GM23338 (cell line): Measurements from ENCODE around the gene CACNA2D4. TPM values are rescaled to one million over a fixed set of nuclear protein-coding genes. Genes with fewer than 3 reads are reported as not detected.
A peak's percentile ranks its signal among the peaks of the same experiment; 100 is the strongest.

Experiments used
- ATAC-seq: fragments of 200-7000 bp; cut with Tn5 transposase; 3 replicates; pipeline ENCODE4 v1.9.1; 2020
- DNase-seq: peaks from one replicate; pipeline ENCODE4 v3.0.0-alpha.2; 2015; ENCODE audit warnings: low spot score
- H2AFZ ChIP-seq: fragments of 200-600 bp; sonication (generic); 2 replicates; pipeline ENCODE4 v1.8.0; 2016; ENCODE audit warnings: antibody characterized with exemption, mild to moderate bottlenecking, moderate library complexity
- H3F3A ChIP-seq: fragments of 200-600 bp; sonication (generic); replicated peaks from 2 replicates; pipeline ENCODE4 v1.8.0; 2017; ENCODE audit warnings: antibody characterized with exemption, mixed run types, low read depth
- H3K27ac ChIP-seq: fragments of 200-600 bp; sonication (generic); 2 replicates; pipeline ENCODE4 v1.6.1; 2016; ENCODE audit warnings: low read depth
- H3K27me3 ChIP-seq: fragments of 200-600 bp; sonication (generic); 2 replicates; pipeline ENCODE4 v1.8.0; 2016; ENCODE audit warnings: mild to moderate bottlenecking, mixed run types, moderate library complexity; ENCODE audit not compliant: insufficient read depth
- H3K36me3 ChIP-seq: fragments of 200-600 bp; sonication (generic); 2 replicates; pipeline ENCODE4 v1.8.0; 2016; ENCODE audit warnings: mild to moderate bottlenecking; ENCODE audit not compliant: insufficient read depth
- H3K4me1 ChIP-seq: fragments of 200-600 bp; sonication (generic); 2 replicates; pipeline ENCODE4 v1.8.0; 2016; ENCODE audit warnings: mild to moderate bottlenecking, moderate library complexity; ENCODE audit not compliant: insufficient read depth
- H3K4me2 ChIP-seq: fragments of 200-600 bp; sonication (generic); 2 replicates; pipeline ENCODE4 v1.7.1; 2017; ENCODE audit warnings: mixed run types
- H3K4me3 ChIP-seq: fragments of 200-600 bp; sonication (generic); 2 replicates; pipeline ENCODE4 v1.6.1; 2016; ENCODE audit warnings: mixed run types
- H3K79me2 ChIP-seq: fragments of 200-600 bp; sonication (generic); replicated peaks from 2 replicates; pipeline ENCODE4 v1.8.0; 2017; ENCODE audit warnings: mild to moderate bottlenecking; ENCODE audit not compliant: insufficient read depth
- H3K9me2 ChIP-seq: fragments of 200-600 bp; sonication (generic); 2 replicates; pipeline ENCODE4 v1.8.0; 2017; ENCODE audit not compliant: insufficient read depth
- H4K20me1 ChIP-seq: fragments of 200-600 bp; sonication (generic); replicated peaks from 2 replicates; pipeline ENCODE4 v1.8.0; 2017; ENCODE audit warnings: mild to moderate bottlenecking; ENCODE audit not compliant: insufficient read depth
- H3K27ac Mint-ChIP-seq: 2 replicates; pipeline ENCODE4 v1.8.0; 2020; ENCODE audit warnings: inconsistent platforms, mild to moderate bottlenecking, moderate library complexity, mixed read lengths
- H3K27me3 Mint-ChIP-seq: 3 replicates; pipeline ENCODE4 v1.8.0; 2022; ENCODE audit warnings: low read depth, mild to moderate bottlenecking, moderate library complexity, mixed read lengths, inconsistent platforms; ENCODE audit not compliant: insufficient read depth, poor library complexity
- H3K36me3 Mint-ChIP-seq: 3 replicates; pipeline ENCODE4 v1.8.0; 2021; ENCODE audit warnings: low read depth, mild to moderate bottlenecking, inconsistent platforms, moderate library complexity, mixed read lengths
- H3K4me1 Mint-ChIP-seq: 3 replicates; pipeline ENCODE4 v1.8.0; 2020; ENCODE audit warnings: mild to moderate bottlenecking, inconsistent platforms, mixed read lengths
- H3K4me3 Mint-ChIP-seq: 3 replicates; pipeline ENCODE4 v1.8.0; 2021; ENCODE audit warnings: moderate library complexity, mild to moderate bottlenecking, inconsistent platforms, mixed read lengths
- H3K9me3 Mint-ChIP-seq: 3 replicates; pipeline ENCODE4 v1.8.0; 2020; ENCODE audit warnings: moderate library complexity, mild to moderate bottlenecking, inconsistent platforms, mixed read lengths
- CREB1 ChIP-seq: fragments of 250-450 bp; sonication (Bioruptor Pico); IDR thresholded peaks from 2 replicates; pipeline ENCODE4 v1.5.0; 2020; ENCODE audit warnings: low read depth, mild to moderate bottlenecking, moderate library complexity
- EZH2phosphoT487 ChIP-seq: fragments of 200-600 bp; sonication (generic); IDR thresholded peaks from one replicate; pipeline ENCODE4 v1.8.1; 2018; ENCODE audit warnings: antibody characterized with exemption; ENCODE audit not compliant: unreplicated experiment
- JUNB ChIP-seq: IDR thresholded peaks from one replicate; pipeline ENCODE4 v1.6.1; 2016; ENCODE audit warnings: antibody characterized with exemption; ENCODE audit not compliant: unreplicated experiment
- NANOG ChIP-seq: IDR thresholded peaks from 2 replicates; pipeline ENCODE4 v1.6.1; 2016; ENCODE audit warnings: antibody characterized with exemption, borderline replicate concordance
- ZNF114 ChIP-seq: fragments of 250-450 bp; sonication (Bioruptor Pico); IDR thresholded peaks from 2 replicates; pipeline ENCODE4 v1.5.0; 2020; ENCODE audit warnings: mild to moderate bottlenecking, moderate library complexity
- ZNF331 ChIP-seq: fragments of 250-450 bp; sonication (Bioruptor Pico); IDR thresholded peaks from 2 replicates; pipeline ENCODE4 v1.5.0; 2020; ENCODE audit warnings: low read depth, mild to moderate bottlenecking, moderate library complexity
- polyA plus RNA-seq: library from polyadenylated mRNA; unstranded; fragments of >200 nt; fragmentation: Nextera tagmentation; extraction: Ambion mirVana; gene quantifications from 2 replicates; pipeline ENCODE4 v1.2.1, GENCODE V29; 2016
- total RNA-seq: library from RNA; depleted of rRNA; stranded (reverse); fragments of >200 nt; shearing (Covaris generic); gene quantifications from 2 replicates; pipeline ENCODE4 v1.2.3, GENCODE V29; 2014
- TF ChIP-seq, protein P1 (sequence below): IDR thresholded peaks from 2 replicates; pipeline ENCODE4 v1.6.1; 2016; ENCODE audit warnings: antibody characterized with exemption
- TF ChIP-seq, protein P2 (sequence below): fragments of 250-450 bp; sonication (Bioruptor Pico); IDR thresholded peaks from 2 replicates; pipeline ENCODE4 v1.5.0; 2020; ENCODE audit warnings: mild to moderate bottlenecking, moderate library complexity
- TF ChIP-seq, protein P3 (sequence below), 2 experiments: fragments of 200-600 bp in 1 of 2; sonication (generic) in 1 of 2; conservative IDR thresholded peaks; 2 replicates each; pipeline versions ENCODE4 v1.5.1 to v1.6.1; 2016 to 2017; ENCODE audit warnings: antibody characterized with exemption in 2 of 2, low read depth in 2 of 2, mild to moderate bottlenecking in 2 of 2, moderate library complexity in 1 of 2

Gene CACNA2D4
- total and polyA plus RNA-seq, 2 experiments from 2014 or later: 0.07 to 0.24 TPM

DNA sequence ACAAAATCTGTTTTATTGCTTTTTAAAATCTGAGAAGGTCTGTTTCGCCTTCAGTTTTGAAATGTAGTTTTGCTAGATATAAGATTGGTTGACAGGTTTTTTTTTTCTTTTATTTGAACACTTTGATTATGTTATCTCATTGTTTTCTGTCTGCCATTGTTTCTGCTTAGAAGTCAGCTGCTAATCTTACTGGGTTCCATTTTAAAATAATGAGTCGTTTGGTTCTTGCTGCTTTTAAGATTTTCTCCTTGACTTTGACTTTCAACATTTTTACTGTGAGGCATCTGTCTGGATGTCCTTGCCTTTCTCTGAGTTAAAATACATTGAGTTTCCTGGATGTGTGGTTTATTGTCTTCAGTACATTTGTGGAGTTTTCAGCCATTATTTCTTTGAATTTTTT, 170.8 kb downstream of the CACNA2D4 start:
- no peak for DNase-seq
- Histone ChIP-seq H3K27ac (no peak overlapping the region), H3K36me3 (no peaks in the 10 kb centered on the region), H2AFZ (no peak overlapping the region), H3K4me2 (no peak overlapping the region), H3K27me3 (no peaks in the 10 kb centered on the region), H3K9me2 (no peaks in the 10 kb centered on the region), H4K20me1 (peaks cover 4% of the 10 kb centered on the region; the same call in 1 of the 2 replicates), H3K79me2 (peaks cover 91% of the 10 kb centered on the region), H3F3A (no peaks in the 10 kb centered on the region), H3K4me1 (no peaks in the 10 kb centered on the region), H3K4me3 (no peak overlapping the region)
- no peak for ATAC-seq
- Mint-ChIP-seq H3K9me3 (peaks cover 22% of the 10 kb centered on the region), H3K27ac (no peak overlapping the region), H3K4me3 (no peak overlapping the region), H3K27me3 (no peaks in the 10 kb centered on the region), H3K4me1 (peaks cover 7% of the 10 kb centered on the region; the same call in 2 of the 3 replicates), H3K36me3 (peaks cover 40% of the 10 kb centered on the region)
- TF ChIP-seq ZNF114 (CRISPR knock-in tag) (no peak), ZNF331 (CRISPR knock-in tag) (no peak)
- TF ChIP-seq, protein P1, sequence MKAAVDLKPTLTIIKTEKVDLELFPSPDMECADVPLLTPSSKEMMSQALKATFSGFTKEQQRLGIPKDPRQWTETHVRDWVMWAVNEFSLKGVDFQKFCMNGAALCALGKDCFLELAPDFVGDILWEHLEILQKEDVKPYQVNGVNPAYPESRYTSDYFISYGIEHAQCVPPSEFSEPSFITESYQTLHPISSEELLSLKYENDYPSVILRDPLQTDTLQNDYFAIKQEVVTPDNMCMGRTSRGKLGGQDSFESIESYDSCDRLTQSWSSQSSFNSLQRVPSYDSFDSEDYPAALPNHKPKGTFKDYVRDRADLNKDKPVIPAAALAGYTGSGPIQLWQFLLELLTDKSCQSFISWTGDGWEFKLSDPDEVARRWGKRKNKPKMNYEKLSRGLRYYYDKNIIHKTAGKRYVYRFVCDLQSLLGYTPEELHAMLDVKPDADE: no peak
- TF ChIP-seq, protein P2, sequence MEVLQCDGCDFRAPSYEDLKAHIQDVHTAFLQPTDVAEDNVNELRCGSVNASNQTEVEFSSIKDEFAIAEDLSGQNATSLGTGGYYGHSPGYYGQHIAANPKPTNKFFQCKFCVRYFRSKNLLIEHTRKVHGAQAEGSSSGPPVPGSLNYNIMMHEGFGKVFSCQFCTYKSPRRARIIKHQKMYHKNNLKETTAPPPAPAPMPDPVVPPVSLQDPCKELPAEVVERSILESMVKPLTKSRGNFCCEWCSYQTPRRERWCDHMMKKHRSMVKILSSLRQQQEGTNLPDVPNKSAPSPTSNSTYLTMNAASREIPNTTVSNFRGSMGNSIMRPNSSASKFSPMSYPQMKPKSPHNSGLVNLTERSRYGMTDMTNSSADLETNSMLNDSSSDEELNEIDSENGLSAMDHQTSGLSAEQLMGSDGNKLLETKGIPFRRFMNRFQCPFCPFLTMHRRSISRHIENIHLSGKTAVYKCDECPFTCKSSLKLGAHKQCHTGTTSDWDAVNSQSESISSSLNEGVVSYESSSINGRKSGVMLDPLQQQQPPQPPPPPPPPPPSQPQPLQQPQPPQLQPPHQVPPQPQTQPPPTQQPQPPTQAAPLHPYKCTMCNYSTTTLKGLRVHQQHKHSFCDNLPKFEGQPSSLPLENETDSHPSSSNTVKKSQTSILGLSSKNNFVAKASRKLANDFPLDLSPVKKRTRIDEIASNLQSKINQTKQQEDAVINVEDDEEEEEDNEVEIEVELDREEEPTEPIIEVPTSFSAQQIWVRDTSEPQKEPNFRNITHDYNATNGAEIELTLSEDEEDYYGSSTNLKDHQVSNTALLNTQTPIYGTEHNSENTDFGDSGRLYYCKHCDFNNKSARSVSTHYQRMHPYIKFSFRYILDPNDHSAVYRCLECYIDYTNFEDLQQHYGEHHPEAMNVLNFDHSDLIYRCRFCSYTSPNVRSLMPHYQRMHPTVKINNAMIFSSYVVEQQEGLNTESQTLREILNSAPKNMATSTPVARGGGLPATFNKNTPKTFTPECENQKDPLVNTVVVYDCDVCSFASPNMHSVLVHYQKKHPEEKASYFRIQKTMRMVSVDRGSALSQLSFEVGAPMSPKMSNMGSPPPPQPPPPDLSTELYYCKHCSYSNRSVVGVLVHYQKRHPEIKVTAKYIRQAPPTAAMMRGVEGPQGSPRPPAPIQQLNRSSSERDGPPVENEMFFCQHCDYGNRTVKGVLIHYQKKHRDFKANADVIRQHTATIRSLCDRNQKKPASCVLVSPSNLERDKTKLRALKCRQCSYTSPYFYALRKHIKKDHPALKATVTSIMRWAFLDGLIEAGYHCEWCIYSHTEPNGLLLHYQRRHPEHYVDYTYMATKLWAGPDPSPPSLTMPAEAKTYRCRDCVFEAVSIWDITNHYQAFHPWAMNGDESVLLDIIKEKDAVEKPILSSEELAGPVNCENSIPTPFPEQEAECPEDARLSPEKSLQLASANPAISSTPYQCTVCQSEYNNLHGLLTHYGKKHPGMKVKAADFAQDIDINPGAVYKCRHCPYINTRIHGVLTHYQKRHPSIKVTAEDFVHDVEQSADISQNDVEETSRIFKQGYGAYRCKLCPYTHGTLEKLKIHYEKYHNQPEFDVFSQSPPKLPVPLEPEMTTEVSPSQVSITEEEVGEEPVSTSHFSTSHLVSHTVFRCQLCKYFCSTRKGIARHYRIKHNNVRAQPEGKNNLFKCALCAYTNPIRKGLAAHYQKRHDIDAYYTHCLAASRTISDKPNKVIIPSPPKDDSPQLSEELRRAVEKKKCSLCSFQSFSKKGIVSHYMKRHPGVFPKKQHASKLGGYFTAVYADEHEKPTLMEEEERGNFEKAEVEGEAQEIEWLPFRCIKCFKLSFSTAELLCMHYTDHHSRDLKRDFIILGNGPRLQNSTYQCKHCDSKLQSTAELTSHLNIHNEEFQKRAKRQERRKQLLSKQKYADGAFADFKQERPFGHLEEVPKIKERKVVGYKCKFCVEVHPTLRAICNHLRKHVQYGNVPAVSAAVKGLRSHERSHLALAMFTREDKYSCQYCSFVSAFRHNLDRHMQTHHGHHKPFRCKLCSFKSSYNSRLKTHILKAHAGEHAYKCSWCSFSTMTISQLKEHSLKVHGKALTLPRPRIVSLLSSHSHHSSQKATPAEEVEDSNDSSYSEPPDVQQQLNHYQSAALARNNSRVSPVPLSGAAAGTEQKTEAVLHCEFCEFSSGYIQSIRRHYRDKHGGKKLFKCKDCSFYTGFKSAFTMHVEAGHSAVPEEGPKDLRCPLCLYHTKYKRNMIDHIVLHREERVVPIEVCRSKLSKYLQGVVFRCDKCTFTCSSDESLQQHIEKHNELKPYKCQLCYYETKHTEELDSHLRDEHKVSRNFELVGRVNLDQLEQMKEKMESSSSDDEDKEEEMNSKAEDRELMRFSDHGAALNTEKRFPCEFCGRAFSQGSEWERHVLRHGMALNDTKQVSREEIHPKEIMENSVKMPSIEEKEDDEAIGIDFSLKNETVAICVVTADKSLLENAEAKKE (CRISPR knock-in tag): no peak

DNA sequence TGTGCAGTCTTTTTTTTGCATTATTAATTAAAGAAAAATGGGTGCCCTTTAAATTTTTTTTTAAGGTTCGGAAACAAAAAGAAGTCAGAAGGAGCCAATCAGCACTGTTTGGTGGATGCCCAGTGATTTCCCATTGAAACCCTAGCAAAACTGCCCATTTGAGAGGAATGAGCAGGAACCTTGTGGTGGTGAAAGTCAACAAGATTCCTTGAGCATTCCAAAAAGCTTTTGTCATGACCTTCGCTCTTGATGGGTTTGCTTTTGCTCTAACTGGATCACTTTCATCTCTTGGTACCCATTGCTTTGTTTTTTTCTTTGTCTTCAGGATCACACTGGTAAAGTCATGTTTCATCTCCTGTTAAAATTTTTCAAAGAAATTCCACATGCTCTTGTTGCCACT, 173.5 kb downstream of the CACNA2D4 start:
- no peak overlapping the region for H3K27ac ChIP-seq
- H3K79me2 ChIP-seq: peaks cover 93% of the 10 kb centered on the region
- Mint-ChIP-seq H3K36me3 (peaks cover 40% of the 10 kb centered on the region), H3K9me3 (peaks cover 22% of the 10 kb centered on the region), H3K27ac (no peak overlapping the region), H3K4me1 (peaks cover 22% of the 10 kb centered on the region), H3K4me3 (no peak overlapping the region), H3K27me3 (no peaks in the 10 kb centered on the region)
- H3F3A ChIP-seq: no peaks in the 10 kb centered on the region
- H3K4me3 ChIP-seq: no peak overlapping the region
- no peaks in the 10 kb centered on the region for H3K27me3 ChIP-seq
- no peaks in the 10 kb centered on the region for H3K9me2 ChIP-seq
- ATAC-seq: peak; percentile 50; the same call in 2 of the 3 replicates
- peaks cover 11% of the 10 kb centered on the region for H4K20me1 ChIP-seq
- H3K4me2 ChIP-seq: no peak overlapping the region
- no peak overlapping the region for H2AFZ ChIP-seq
- no peaks in the 10 kb centered on the region; the same call in 1 of the 2 replicates for H3K4me1 ChIP-seq
- peak; percentile 75 for DNase-seq
- no peaks in the 10 kb centered on the region for H3K36me3 ChIP-seq
- TF ChIP-seq CREB1 (CRISPR knock-in tag) (no peak), NANOG (no peak), ZNF114 (CRISPR knock-in tag) (no peak), JUNB (no peak), EZH2phosphoT487 (no peak)
- TF ChIP-seq, protein P3, sequence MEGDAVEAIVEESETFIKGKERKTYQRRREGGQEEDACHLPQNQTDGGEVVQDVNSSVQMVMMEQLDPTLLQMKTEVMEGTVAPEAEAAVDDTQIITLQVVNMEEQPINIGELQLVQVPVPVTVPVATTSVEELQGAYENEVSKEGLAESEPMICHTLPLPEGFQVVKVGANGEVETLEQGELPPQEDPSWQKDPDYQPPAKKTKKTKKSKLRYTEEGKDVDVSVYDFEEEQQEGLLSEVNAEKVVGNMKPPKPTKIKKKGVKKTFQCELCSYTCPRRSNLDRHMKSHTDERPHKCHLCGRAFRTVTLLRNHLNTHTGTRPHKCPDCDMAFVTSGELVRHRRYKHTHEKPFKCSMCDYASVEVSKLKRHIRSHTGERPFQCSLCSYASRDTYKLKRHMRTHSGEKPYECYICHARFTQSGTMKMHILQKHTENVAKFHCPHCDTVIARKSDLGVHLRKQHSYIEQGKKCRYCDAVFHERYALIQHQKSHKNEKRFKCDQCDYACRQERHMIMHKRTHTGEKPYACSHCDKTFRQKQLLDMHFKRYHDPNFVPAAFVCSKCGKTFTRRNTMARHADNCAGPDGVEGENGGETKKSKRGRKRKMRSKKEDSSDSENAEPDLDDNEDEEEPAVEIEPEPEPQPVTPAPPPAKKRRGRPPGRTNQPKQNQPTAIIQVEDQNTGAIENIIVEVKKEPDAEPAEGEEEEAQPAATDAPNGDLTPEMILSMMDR (conservative IDR thresholded peaks at IDR 0.05; ENCODE audit: low read depth in 2 of 2): no peak
- TF ChIP-seq, protein P1: no peak
